HepG2 (cell line): ENCODE results near the gene KANSL1L. TPM values are rescaled to one million over a fixed set of nuclear protein-coding genes. Genes with fewer than 3 reads are reported as not detected.
A peak's percentile ranks its signal among the peaks of the same experiment; 100 is the strongest.

Experiments used
- ATAC-seq: fragments of 200-7000 bp; cut with Tn5 transposase; 3 replicates; pipeline ENCODE4 v1.9.1; 2020; ENCODE audit warnings: mild to moderate bottlenecking, moderate library complexity
- BruUV-seq: library from RNA; stranded (reverse); fragments of 400-500 nt; replicated peaks from 2 replicates; lab custom pipeline; 2021; lab: Mats Ljungman, UMichigan
- CTCF ChIA-PET: fragments of 300-600 bp; formaldehyde crosslinking; extraction: SDS; loops from one replicate; lab custom pipeline; 2021; ENCODE audit warnings: low total read pairs, inconsistent platforms, low intra/inter-chr PET ratio; lab: Yijun Ruan, JAX
- POLR2A ChIA-PET: fragments of 350-600 bp; sonication (Branson Sonifier 250); formaldehyde crosslinking; loops from one replicate; lab custom pipeline; 2020; ENCODE audit warnings: antibody characterized with exemption, inconsistent platforms; lab: Yijun Ruan, JAX
- DNase-seq: peaks from one replicate; pipeline ENCODE4 v3.0.0-alpha.2; 2015; ENCODE audit warnings: low spot score
- FAIRE-seq: peaks from 3 replicates; lab custom pipeline; 2011; peaks lifted over from hg19 to GRCh38; lab: Jason Lieb, UNC
- H2AFZ ChIP-seq: one replicate; pipeline ENCODE4 v1.6.1; 2011; ENCODE audit warnings: low read length, inconsistent platforms
- H3K27ac ChIP-seq: fragments of 300-600 bp; 3 replicates; pipeline ENCODE4 v1.8.0; 2011; ENCODE audit warnings: mixed run types, mild to moderate bottlenecking, mixed read lengths, low read length, inconsistent platforms; ENCODE audit not compliant: insufficient read depth; ENCODE audit errors: extremely low read length
- H3K27me3 ChIP-seq, 2 experiments: fragments of 200-600 bp in 1 of 2; 2 replicates in 1 of 2; 3 replicates in 1 of 2; pipeline versions ENCODE4 v1.6.0 to v1.8.0; 2011; ENCODE audit warnings: low read length in 2 of 2, mild to moderate bottlenecking in 2 of 2, moderate library complexity in 2 of 2, inconsistent platforms in 1 of 2; ENCODE audit not compliant: insufficient read depth in 2 of 2, control insufficient read depth in 1 of 2
- H3K36me3 ChIP-seq, 2 experiments: fragments of 200-600 bp in 1 of 2; replicated peaks in 1 of 2; 2 replicates in 1 of 2; 3 replicates in 1 of 2; pipeline versions ENCODE4 v1.5.1 to v1.8.0; 2011; ENCODE audit warnings: low read length in 2 of 2, inconsistent platforms in 1 of 2; ENCODE audit not compliant: insufficient read depth in 2 of 2, control insufficient read depth in 1 of 2
- H3K4me1 ChIP-seq: 2 replicates; pipeline ENCODE4 v1.5.1; 2012; ENCODE audit warnings: low read length, inconsistent platforms; ENCODE audit not compliant: insufficient read depth
- H3K4me2 ChIP-seq: 2 replicates; pipeline ENCODE4 v1.6.0; 2011; ENCODE audit warnings: low read depth, low read length, inconsistent platforms
- H3K4me3 ChIP-seq, 3 experiments: fragments of 200-600 bp in 1 of 3; sonication (generic), shearing (Covaris generic) in 1 of 3; replicated peaks in 1 of 3; 2 replicates each; pipeline ENCODE4 v1.5.1; 2011 to 2016; ENCODE audit warnings: low read length in 3 of 3, inconsistent platforms in 2 of 3, low read depth in 2 of 3, mild to moderate bottlenecking in 2 of 3, control low read depth in 1 of 3, mixed read lengths in 1 of 3; ENCODE audit not compliant: insufficient read depth in 1 of 3
- H3K79me2 ChIP-seq: one replicate; pipeline ENCODE4 v1.6.1; 2011; ENCODE audit warnings: low read length, inconsistent platforms; ENCODE audit not compliant: insufficient read depth
- H3K9ac ChIP-seq: 2 replicates; pipeline ENCODE4 v1.6.0; 2011; ENCODE audit warnings: mild to moderate bottlenecking, low read depth, low read length, inconsistent platforms; ENCODE audit not compliant: insufficient read depth
- H3K9me3 ChIP-seq: 2 replicates; pipeline ENCODE4 v1.5.1; 2012; ENCODE audit warnings: mild to moderate bottlenecking, low read length
- H4K20me1 ChIP-seq: 2 replicates; pipeline ENCODE4 v1.6.0; 2011; ENCODE audit warnings: inconsistent platforms, mild to moderate bottlenecking, low read length, moderate library complexity; ENCODE audit not compliant: insufficient read depth
- MLLT10 ChIP-seq: sonication (generic); formaldehyde crosslinking; IDR thresholded peaks from 2 replicates; pipeline ENCODE4 v1.4.0; 2020; ENCODE audit warnings: missing genetic modification reagents
- MLXIP ChIP-seq: sonication (generic); formaldehyde crosslinking; IDR thresholded peaks from 2 replicates; pipeline ENCODE4 v1.9.0; 2021; ENCODE audit warnings: missing genetic modification reagents, borderline replicate concordance
- POGZ ChIP-seq: sonication (generic); formaldehyde crosslinking; IDR thresholded peaks from 2 replicates; pipeline ENCODE4 v1.4.0; 2020; ENCODE audit warnings: mild to moderate bottlenecking, missing genetic modification reagents
- STAT6 ChIP-seq: sonication (generic); formaldehyde crosslinking; IDR thresholded peaks from 2 replicates; pipeline ENCODE4 v1.4.0; 2020; ENCODE audit warnings: missing genetic modification reagents, mild to moderate bottlenecking, borderline replicate concordance
- ZNF329 ChIP-seq: sonication (generic); formaldehyde crosslinking; IDR thresholded peaks from 2 replicates; pipeline ENCODE4 v1.9.0; 2021; ENCODE audit warnings: low read depth, mild to moderate bottlenecking, missing genetic modification reagents
- ZNF337 ChIP-seq: sonication (generic); formaldehyde crosslinking; IDR thresholded peaks from 2 replicates; pipeline ENCODE4 v1.5.1; 2020; ENCODE audit warnings: missing genetic modification reagents, low read depth, mild to moderate bottlenecking, borderline replicate concordance
- ZNF687 ChIP-seq: sonication (generic); formaldehyde crosslinking; IDR thresholded peaks from 2 replicates; pipeline ENCODE4 v1.5.1; 2020; ENCODE audit warnings: mild to moderate bottlenecking, missing genetic modification reagents, moderate library complexity
- WGBS: methylation state at CpG from one replicate; pipeline ENCODE4 v1.1.6; 2017; ENCODE audit warnings: low lambda C conversion rate; 5-methylcytosine and 5-hydroxymethylcytosine counted together
- in situ Hi-C: cut with HindIII; loops from 2 replicates; pipeline ENCODE4 v1.10.0; 2017; ENCODE audit warnings: low pct_unique_long_range_greater_than_20kb; ENCODE audit not compliant: extremely low pct_ligation_motif_present
- intact Hi-C: fragments of 100-400 bp; cut with micrococcal nuclease; formaldehyde crosslinking; loops from one replicate; pipeline ENCODE4 v1.10.0; 2022; ENCODE audit not compliant: unreplicated experiment
- polyA plus RNA-seq, 8 experiments: library from polyadenylated mRNA; depleted of rRNA in 3 of 8; stranded (reverse) in 7 of 8; unstranded in 1 of 8; fragments of >200 nt; fragmentation: Illumina TruSeq in 4 of 8; extraction: Trizol in 4 of 8; gene quantifications; 2 replicates each; pipeline versions ENCODE4 v1.2.1 to v1.2.3, GENCODE V29; 2011 to 2016; ENCODE audit warnings: low read depth in 4 of 8, missing spikeins in 1 of 8, mixed read lengths in 1 of 8; ENCODE audit not compliant: insufficient read depth in 1 of 8
- total RNA-seq, 5 experiments: library from RNA; depleted of rRNA; stranded (reverse); fragments of >200 nt; fragmentation: Illumina TruSeq; extraction: Trizol; gene quantifications; 2 replicates each; pipeline ENCODE4 v1.2.3, GENCODE V29; 2016; ENCODE audit warnings: low read depth in 1 of 5

KANSL1L gene
- total and polyA plus RNA-seq, 2 of the 13 experiments (the other 11 are each of a cell fraction or from before 2014, with no cell fraction given), result 5.4 to 10.3 TPM

- TF ChIP-seq MLLT10 (no peak), ZNF337 (CRISPR knock-in tag) (no peak), STAT6 (CRISPR knock-in tag) (peak; percentile 77; the same call in 1 of the 2 replicates)
These were observed 168.8 kb downstream of the KANSL1L start, which contains the start of gene RPE (continued) for GRCh38 chr2:210002158-210003157.

- in situ Hi-C loops, result no loop called here
- BruUV-seq, result no TSS peak
- no peak overlapping the region for H3K4me2 ChIP-seq
- TF ChIP-seq ZNF329 (CRISPR knock-in tag) (no peak), ZNF687 (CRISPR knock-in tag) (0 out of 2 replicates have a peak, but pooled peaks have one; percentile 16), MLXIP (no peak), POGZ (CRISPR knock-in tag) (no peak)
- TF ChIP-seq, all 625 proteins: peak for 1
- FAIRE-seq, result no peak
- no peak for ATAC-seq
- 98% methylated on average over 26 of the region's 32 CpGs for WGBS
- Histone ChIP-seq H2AFZ (no peak overlapping the region), H4K20me1 (peaks cover 14% of the 10 kb centered on the region), H3K9ac (no peak overlapping the region), H3K36me3 (no peaks in the 10 kb centered on the region; a peak in 2 of 5 replicates), H3K4me1 (peaks cover 33% of the 10 kb centered on the region), H3K9me3 (no peaks in the 10 kb centered on the region), H3K4me3 (no peak overlapping the region), H3K79me2 (peaks cover 33% of the 10 kb centered on the region), H3K27ac (no peak overlapping the region), H3K27me3 (no peaks in the 10 kb centered on the region; a peak in 1 of 5 replicates)
- no peak for DNase-seq
- CTCF ChIA-PET, result no interaction called here
- intact Hi-C loops, result no loop called here
- POLR2A ChIA-PET, result no interaction called here
These were observed 170.5 kb downstream of the KANSL1L start for GRCh38 chr2:210000464-210001324.
